H1 (cell line): ENCODE results near the gene FRMD4A. TPM values are rescaled to one million over a fixed set of nuclear protein-coding genes. Genes with fewer than 3 reads are reported as not detected.

Experiments used
- CTCF ChIA-PET: fragments of 300-600 bp; sonication (Branson Sonifier 250); formaldehyde crosslinking; loops from one replicate; lab custom pipeline; 2021; ENCODE audit not compliant: partially characterized antibody; lab: Charles Lee
- POLR2A ChIA-PET: fragments of 300-600 bp; sonication (Branson Sonifier 250); formaldehyde crosslinking; loops from one replicate; lab custom pipeline; 2021; ENCODE audit warnings: inconsistent platforms; ENCODE audit not compliant: partially characterized antibody; lab: Charles Lee
- DNase-seq, 2 experiments: peaks; one replicate each; pipeline versions ENCODE4 v3.0.0 to v3.0.0-alpha.2; 2010 to 2022; ENCODE audit warnings: low spot score in 2 of 2, low read depth in 1 of 2, mixed read lengths in 1 of 2
- FAIRE-seq: peaks from 2 replicates; lab custom pipeline; 2011; peaks lifted over from hg19 to GRCh38; lab: Jason Lieb, UNC
- H2AFZ ChIP-seq: 2 replicates; pipeline ENCODE4 v1.8.1; 2012; ENCODE audit warnings: low read length, inconsistent platforms
- H2AK5ac ChIP-seq: 2 replicates; pipeline ENCODE4 v1.6.1; 2013; ENCODE audit warnings: low read depth, low read length
- H2BK120ac ChIP-seq: replicated peaks from 2 replicates; pipeline ENCODE3; 2013; ENCODE audit warnings: low read depth, low read length, inconsistent platforms
- H2BK12ac ChIP-seq: 2 replicates; pipeline ENCODE4 v1.6.1; 2013; ENCODE audit warnings: low read depth, low read length
- H2BK15ac ChIP-seq: 2 replicates; pipeline ENCODE4 v1.6.1; 2013; ENCODE audit warnings: low read length
- H2BK20ac ChIP-seq: 2 replicates; pipeline ENCODE4 v1.6.1; 2013; ENCODE audit warnings: low read length
- H2BK5ac ChIP-seq: 2 replicates; pipeline ENCODE4 v1.6.1; 2013; ENCODE audit warnings: low read depth, low read length
- H3K14ac ChIP-seq: 2 replicates; pipeline ENCODE4 v1.6.1; 2013; ENCODE audit warnings: inconsistent platforms; ENCODE audit not compliant: insufficient read length
- H3K18ac ChIP-seq: 2 replicates; pipeline ENCODE4 v1.6.1; 2013; ENCODE audit warnings: low read length; ENCODE audit errors: extremely low read depth
- H3K23ac ChIP-seq: 2 replicates; pipeline ENCODE4 v1.6.1; 2013; ENCODE audit warnings: inconsistent platforms; ENCODE audit not compliant: insufficient read length
- H3K23me2 ChIP-seq: 2 replicates; pipeline ENCODE4 v1.6.1; 2013; ENCODE audit warnings: low read depth, low read length
- H3K27ac ChIP-seq: 2 replicates; pipeline ENCODE4 v1.6.1; 2011; ENCODE audit warnings: low read depth, low read length, inconsistent platforms
- H3K27me3 ChIP-seq, 4 experiments: replicated peaks in 1 of 4; 1 replicate in 1 of 4; 2 replicates in 3 of 4; pipeline versions ENCODE4 v1.6.1 to v1.8.1; 2011 to 2013; ENCODE audit warnings: low read length in 3 of 4, mild to moderate bottlenecking in 3 of 4, inconsistent platforms in 2 of 4, mixed read lengths in 2 of 4, moderate library complexity in 1 of 4; ENCODE audit not compliant: control insufficient read depth in 3 of 4, insufficient read depth in 3 of 4; ENCODE audit errors: extremely low read depth in 1 of 4
- H3K36me3 ChIP-seq, 4 experiments: 2 replicates each; pipeline versions ENCODE4 v1.6.1 to v1.8.1; 2011 to 2013; ENCODE audit warnings: mild to moderate bottlenecking in 4 of 4, low read length in 3 of 4, moderate library complexity in 2 of 4, control low read depth in 1 of 4, inconsistent platforms in 1 of 4; ENCODE audit not compliant: insufficient read depth in 4 of 4, control insufficient read depth in 2 of 4
- H3K4ac ChIP-seq: replicated peaks from 2 replicates; pipeline ENCODE3; 2013; ENCODE audit warnings: low read length, low read depth, mixed read lengths, inconsistent platforms; ENCODE audit not compliant: insufficient read length
- H3K4me1 ChIP-seq, 4 experiments: replicated peaks in 1 of 4; 1 replicate in 1 of 4; 2 replicates in 3 of 4; pipeline versions ENCODE4 v1.6.1 to v1.8.1; 2011 to 2013; ENCODE audit warnings: low read length in 3 of 4, inconsistent platforms in 2 of 4, mixed read lengths in 1 of 4; ENCODE audit not compliant: insufficient read depth in 4 of 4, control insufficient read depth in 3 of 4
- H3K4me2 ChIP-seq, 2 experiments: 2 replicates each; pipeline versions ENCODE4 v1.6.1 to v1.8.1; 2011 to 2013; ENCODE audit warnings: low read depth in 2 of 2, low read length in 2 of 2, control low read depth in 1 of 2, inconsistent platforms in 1 of 2, mild to moderate bottlenecking in 1 of 2; ENCODE audit not compliant: insufficient read depth in 1 of 2
- H3K4me3 ChIP-seq, 4 experiments: fragments of 200-600, 300-600 bp in 1 of 4; sonication (generic), shearing (Covaris generic), sonication (Bioruptor Twin) in 1 of 4; 2 replicates each; pipeline versions ENCODE4 v1.5.1 to v1.8.1; 2011 to 2016; ENCODE audit warnings: low read length in 4 of 4, low read depth in 3 of 4, control low read depth in 2 of 4, inconsistent platforms in 2 of 4, mild to moderate bottlenecking in 2 of 4, mixed read lengths in 1 of 4, moderate library complexity in 1 of 4; ENCODE audit not compliant: insufficient read depth in 2 of 4; ENCODE audit errors: extremely low read depth in 1 of 4
- H3K56ac ChIP-seq: replicated peaks from 2 replicates; pipeline ENCODE3; 2013; ENCODE audit warnings: low read depth, mild to moderate bottlenecking, mixed read lengths, low read length, inconsistent platforms; ENCODE audit not compliant: insufficient read length
- H3K79me1 ChIP-seq: 2 replicates; pipeline ENCODE4 v1.6.1; 2013; ENCODE audit warnings: low read depth, low read length, control low read depth
- H3K79me2 ChIP-seq, 2 experiments: 2 replicates each; pipeline versions ENCODE4 v1.6.1 to v1.8.1; 2012 to 2013; ENCODE audit warnings: low read length in 2 of 2, mild to moderate bottlenecking in 2 of 2, inconsistent platforms in 1 of 2; ENCODE audit not compliant: insufficient read depth in 2 of 2, control insufficient read depth in 1 of 2
- H3K9ac ChIP-seq, 4 experiments: replicated peaks in 1 of 4; 1 replicate in 1 of 4; 2 replicates in 3 of 4; pipeline versions ENCODE4 v1.6.1 to v1.8.1; 2011 to 2013; ENCODE audit warnings: low read depth in 3 of 4, low read length in 3 of 4, control low read depth in 2 of 4, mild to moderate bottlenecking in 2 of 4, moderate library complexity in 2 of 4, inconsistent platforms in 1 of 4; ENCODE audit errors: extremely low read depth in 1 of 4
- H3K9me3 ChIP-seq, 2 experiments: 2 replicates each; pipeline versions ENCODE4 v1.6.1 to v1.8.1; 2012 to 2013; ENCODE audit warnings: mild to moderate bottlenecking in 2 of 2, moderate library complexity in 2 of 2, control low read depth in 1 of 2, inconsistent platforms in 1 of 2, low read depth in 1 of 2, low read length in 1 of 2, mixed read lengths in 1 of 2; ENCODE audit not compliant: insufficient read depth in 2 of 2
- H4K20me1 ChIP-seq, 2 experiments: replicated peaks in 1 of 2; 2 replicates each; pipeline versions ENCODE3 to v1.8.1; 2011 to 2013; ENCODE audit warnings: inconsistent platforms in 2 of 2, low read length in 2 of 2, mild to moderate bottlenecking in 1 of 2; ENCODE audit not compliant: insufficient read depth in 2 of 2, control insufficient read depth in 1 of 2
- H4K5ac ChIP-seq: 2 replicates; pipeline ENCODE4 v1.6.1; 2013; ENCODE audit warnings: low read length, low read depth, mixed read lengths, inconsistent platforms; ENCODE audit not compliant: insufficient read length
- H4K8ac ChIP-seq: 2 replicates; pipeline ENCODE4 v1.8.0; 2013; ENCODE audit warnings: mild to moderate bottlenecking, moderate library complexity, low read length, inconsistent platforms; ENCODE audit not compliant: insufficient read depth; ENCODE audit errors: extremely low read depth
- H4K91ac ChIP-seq: replicated peaks from 2 replicates; pipeline ENCODE3; 2013; ENCODE audit warnings: low read length, mixed read lengths, inconsistent platforms; ENCODE audit not compliant: insufficient read length
- CBX5 ChIP-seq: fragments of 300-800, 300-1000 bp; sonication (generic); IDR thresholded peaks from 2 replicates; pipeline ENCODE4 v1.7.1; 2016; ENCODE audit warnings: antibody characterized with exemption, low read length, low read depth
- CHD2 ChIP-seq: IDR thresholded peaks from 2 replicates; pipeline ENCODE4 v1.6.1; 2012; ENCODE audit warnings: low read length, improper control_type of control experiment
- CTBP2 ChIP-seq: IDR thresholded peaks from 2 replicates; pipeline ENCODE4 v1.7.0; 2011; ENCODE audit warnings: borderline replicate concordance, mild to moderate bottlenecking, moderate library complexity, mixed read lengths, low read length; ENCODE audit not compliant: insufficient read depth, insufficient read length
- EGR1 ChIP-seq: IDR thresholded peaks from 2 replicates; pipeline ENCODE4 v1.6.1; 2011; ENCODE audit warnings: low read depth, low read length, borderline replicate concordance
- GABPA ChIP-seq: IDR thresholded peaks from 2 replicates; pipeline ENCODE4 v1.6.1; 2011; ENCODE audit warnings: mild to moderate bottlenecking, low read length, moderate library complexity, borderline replicate concordance; ENCODE audit not compliant: insufficient read depth
- GTF2F1 ChIP-seq: IDR thresholded peaks from 2 replicates; pipeline ENCODE4 v1.6.1; 2012; ENCODE audit warnings: low read depth, low read length, improper control_type of control experiment, borderline replicate concordance
- HDAC2 ChIP-seq, 2 experiments: fragments of 300-600 bp in 1 of 2; sonication (generic) in 1 of 2; IDR thresholded peaks; 2 replicates each; pipeline ENCODE4 v1.6.1; 2011 to 2012; ENCODE audit warnings: low read depth in 2 of 2, low read length in 2 of 2, mild to moderate bottlenecking in 2 of 2, moderate library complexity in 2 of 2, borderline replicate concordance in 1 of 2, inconsistent platforms in 1 of 2
- MAFK ChIP-seq: IDR thresholded peaks from 2 replicates; pipeline ENCODE4 v1.6.1; 2012; ENCODE audit warnings: low read depth, mild to moderate bottlenecking, improper control_type of control experiment, low read length
- RAD21 ChIP-seq, 2 experiments: IDR thresholded peaks in 1 of 2; conservative IDR thresholded peaks in 1 of 2; 2 replicates each; pipeline ENCODE4 v1.6.1; 2011; ENCODE audit warnings: low read depth in 2 of 2, low read length in 2 of 2, improper control_type of control experiment in 1 of 2, inconsistent platforms in 1 of 2, mild to moderate bottlenecking in 1 of 2, moderate library complexity in 1 of 2
- RFX5 ChIP-seq: IDR thresholded peaks from 2 replicates; pipeline ENCODE4 v1.6.1; 2011; ENCODE audit warnings: low read depth, low read length, improper control_type of control experiment, borderline replicate concordance
- RNF2 ChIP-seq: fragments of 200-900, 300-1000 bp; sonication (generic); IDR thresholded peaks from 2 replicates; pipeline ENCODE4 v1.7.1; 2016; ENCODE audit warnings: borderline replicate concordance, low read depth, mild to moderate bottlenecking, antibody characterized with exemption, low read length; ENCODE audit not compliant: poor library complexity, severe bottlenecking; ENCODE audit errors: missing control alignments
- SUZ12 ChIP-seq: fragments of 200-600 bp; sonication (generic); IDR thresholded peaks from 2 replicates; pipeline ENCODE4 v1.6.1; 2012; ENCODE audit warnings: mild to moderate bottlenecking, inconsistent platforms, low read length, moderate library complexity, mixed read lengths
- TAF7 ChIP-seq: optimal IDR thresholded peaks from 2 replicates; pipeline ENCODE3; 2011; ENCODE audit warnings: low read depth, mild to moderate bottlenecking, inconsistent platforms, low read length, moderate library complexity, borderline replicate concordance
- WGBS, 2 experiments: shearing (Covaris generic) in 1 of 2; methylation state at CpG; one replicate each; pipeline versions ENCODE4 v1.1.6 to v1.1.7; 2013 to 2015; ENCODE audit warnings: low lambda C conversion rate in 2 of 2, mixed read lengths in 2 of 2, inconsistent platforms in 1 of 2, low coverage in 1 of 2, missing lambda C conversion rate in 1 of 2; ENCODE audit not compliant: insufficient replicate concordance in 2 of 2, insufficient coverage in 1 of 2, insufficient read length in 1 of 2; ENCODE audit errors: extremely low coverage in 1 of 2, missing lambda C conversion rate in 1 of 2; 5-methylcytosine and 5-hydroxymethylcytosine counted together
- polyA plus RNA-seq, 7 experiments: library from polyadenylated mRNA; depleted of rRNA in 3 of 7; stranded (reverse) in 5 of 7; unstranded in 2 of 7; fragments of >200 nt in 5 of 7; fragments of 200-250 nt in 2 of 7; gene quantifications; 1 replicate in 5 of 7; 2 replicates in 1 of 7; 4 replicates in 1 of 7; pipeline versions ENCODE4 v1.2.1 to v1.2.3, GENCODE V29; 2011 to 2013; ENCODE audit warnings: missing spikeins in 2 of 7, mixed read lengths in 2 of 7
- total RNA-seq: library from RNA; stranded (reverse); fragmentation: NEBNext Ultra II Directional; extraction: Animal tissue kit (Norgen Biotek cat#: 25700); gene quantifications from 2 replicates; pipeline ENCODE4 v1.2.1, GENCODE V29; 2021

The FRMD4A gene
- total and polyA plus RNA-seq, 2 of the 8 experiments (the other 6 are each of a cell fraction or from before 2014, with no cell fraction given): 38.6 to 39.6 TPM

- Histone ChIP-seq H2BK12ac (no peak overlapping the region), H4K5ac (no peak overlapping the region), H2BK15ac (no peak overlapping the region), H3K4me3 (no peak overlapping the region), H3K79me2 (no peaks in the 10 kb centered on the region), H3K79me1 (no peaks in the 10 kb centered on the region), H3K9ac (no peak overlapping the region), H3K9me3 (no peaks in the 10 kb centered on the region), H4K8ac (no peak overlapping the region), H3K4me2 (no peak overlapping the region), H3K36me3 (no peaks in the 10 kb centered on the region), H3K27ac (no peak overlapping the region), H2BK5ac (no peak overlapping the region), H2AK5ac (no peak overlapping the region), H3K4ac (no peak overlapping the region), H4K20me1 (no peaks in the 10 kb centered on the region), H3K14ac (no peak overlapping the region), H3K23me2 (no peaks in the 10 kb centered on the region), H3K23ac (no peak overlapping the region), H3K56ac (no peak overlapping the region), H2BK120ac (no peak overlapping the region), H2BK20ac (no peak overlapping the region), H3K27me3 (no peaks in the 10 kb centered on the region; a peak in 1 of 7 replicates), H3K18ac (no peak overlapping the region), H3K4me1 (peaks cover 0 to 16% (median 9%) of the 10 kb centered on the region in 4 experiments; a peak in 4 of 7 replicates), H2AFZ (no peak overlapping the region), H4K91ac (no peak overlapping the region)
- FAIRE-seq: no peak
- POLR2A ChIA-PET: no interaction called here
- CTCF ChIA-PET: interaction anchor here (0.5 to 1.5 kb wide), 3 partner anchors 12 to 437 kb away, joined by 3 to 5 read pairs (median 4); no protein-coding TSS in a partner anchor
- WGBS, 2 experiments: 89% methylated on average over 5 of the region's 5 CpGs; no CpG with 5 or more reads in 1 of the 2 experiments
- no peak for DNase-seq
- TF ChIP-seq RFX5 (no peak), HDAC2 (IDR thresholded peaks at IDR 0.05; ENCODE audit: borderline replicate concordance in 1 of 2, low read depth in 2 of 2, low read length in 2 of 2) (no peak), CHD2 (no peak), RNF2 (no peak), EGR1 (no peak), GABPA (no peak), CBX5 (no peak), SUZ12 (no peak), MAFK (no peak), GTF2F1 (no peak), CTBP2 (no peak), TAF7 (no peak), RAD21 (IDR thresholded peaks at IDR 0.05 in 1 of 2, conservative IDR thresholded peaks at IDR 0.05 in 1 of 2; ENCODE audit: low read depth in 2 of 2, low read length in 2 of 2) (no peak)
These were observed 388.7 kb downstream of the FRMD4A start for GRCh38 chr10:13942035-13942434.
